GM18502 (cell line): Measurements from ENCODE around the gene TH.

Source experiments
- ATAC-seq: cut with Tn5 transposase; IDR thresholded peaks from one replicate; pipeline ENCODE4 v1.9.1; 2021; ENCODE audit warnings: mild to moderate bottlenecking; ENCODE audit not compliant: unreplicated experiment, poor library complexity

TH gene

GRCh38 chr11:2147391-2147790, 24.2 kb downstream of the TH start:
- no peak for ATAC-seq

GRCh38 chr11:2146051-2146450, 25.6 kb downstream of the TH start:
- ATAC-seq: no peak

- ATAC-seq: no peak
Observed at GRCh38 chr11:2144544-2145248, 26.9 kb downstream of the TH start.

GRCh38 chr11:2143799-2144543, 27.6 kb downstream of the TH start:
- ATAC-seq: no peak

GRCh38 chr11:2143477-2143798, 28.2 kb downstream of the TH start:
- no peak for ATAC-seq

GRCh38 chr11:2142762-2143202, 28.8 kb downstream of the TH start:
- no peak for ATAC-seq

GRCh38 chr11:2142300-2142759, 29.3 kb downstream of the TH start:
- no peak for ATAC-seq

GRCh38 chr11:2140411-2141400, 30.9 kb downstream of the TH start:
- ATAC-seq: no peak

GRCh38 chr11:2139621-2140337, 31.8 kb downstream of the TH start:
- ATAC-seq: no peak

- no peak for ATAC-seq
Observed at GRCh38 chr11:2139123-2139521, 32.5 kb downstream of the TH start, which contains the start of gene IGF2. IGF2 (minus strand) TSS chr11:2139389; CDS start chr11:2135523, 3,866 bp downstream.

GRCh38 chr11:2138431-2139122, 33.0 kb downstream of the TH start:
- ATAC-seq: no peak

- ATAC-seq: no peak
Observed at GRCh38 chr11:2138068-2138430, 33.6 kb downstream of the TH start.

- no peak for ATAC-seq
Observed at GRCh38 chr11:2137202-2138067, 34.2 kb downstream of the TH start.

- ATAC-seq: no peak
Observed at GRCh38 chr11:2136952-2137201, 34.7 kb downstream of the TH start.

GRCh38 chr11:2136209-2136951, 35.2 kb downstream of the TH start:
- no peak for ATAC-seq

GRCh38 chr11:2135648-2136201, 35.9 kb downstream of the TH start:
- ATAC-seq: no peak

GRCh38 chr11:2135018-2135569, 36.5 kb downstream of the TH start:
- ATAC-seq: no peak
